HG03175 (cell line): Measurements from ENCODE around the gene DIAPH2.

Experiments used
- ATAC-seq: cut with Tn5 transposase; IDR thresholded peaks from one replicate; pipeline ENCODE4 v1.9.1; 2021; ENCODE audit warnings: mild to moderate bottlenecking, moderate library complexity; ENCODE audit not compliant: unreplicated experiment

DIAPH2 gene

GRCh38 chrX:97030463-97030862 is 345.8 kb downstream of the DIAPH2 start:
- ATAC-seq = no peak

- ATAC-seq = no peak
Measured at GRCh38 chrX:97030947-97031346, 346.3 kb downstream of the DIAPH2 start.

- peak; percentile 92 for ATAC-seq
Measured at GRCh38 chrX:97039363-97040029, 354.9 kb downstream of the DIAPH2 start.

- ATAC-seq = no peak
Measured at GRCh38 chrX:97045470-97045869, 360.8 kb downstream of the DIAPH2 start.

- ATAC-seq = no peak
Measured at GRCh38 chrX:97046867-97047266, 362.2 kb downstream of the DIAPH2 start.

- no peak for ATAC-seq
Measured at GRCh38 chrX:97050392-97050791, 365.8 kb downstream of the DIAPH2 start.

- no peak for ATAC-seq
Measured at GRCh38 chrX:97057349-97057909, 372.8 kb downstream of the DIAPH2 start.

- ATAC-seq = no peak
Measured at GRCh38 chrX:97060020-97060419, 375.4 kb downstream of the DIAPH2 start.

- no peak for ATAC-seq
Measured at GRCh38 chrX:97065066-97065465, 380.4 kb downstream of the DIAPH2 start.

- ATAC-seq = no peak
Measured at GRCh38 chrX:97065973-97066372, 381.3 kb downstream of the DIAPH2 start.

GRCh38 chrX:97066381-97066780 is 381.7 kb downstream of the DIAPH2 start:
- ATAC-seq = no peak

GRCh38 chrX:97070346-97070745 is 385.7 kb downstream of the DIAPH2 start:
- no peak for ATAC-seq

- ATAC-seq = no peak
Measured at GRCh38 chrX:97074400-97074799, 389.8 kb downstream of the DIAPH2 start.

GRCh38 chrX:97089116-97089515 is 404.5 kb downstream of the DIAPH2 start:
- no peak for ATAC-seq

- no peak for ATAC-seq
Measured at GRCh38 chrX:97096385-97096784, 411.7 kb downstream of the DIAPH2 start.

- ATAC-seq = no peak
Measured at GRCh38 chrX:97102938-97103337, 418.3 kb downstream of the DIAPH2 start.

- no peak for ATAC-seq
Measured at GRCh38 chrX:97109730-97110129, 425.1 kb downstream of the DIAPH2 start.

- ATAC-seq = no peak
Measured at GRCh38 chrX:97117572-97117971, 432.9 kb downstream of the DIAPH2 start.

GRCh38 chrX:97119474-97120109 is 434.9 kb downstream of the DIAPH2 start:
- ATAC-seq = no peak

GRCh38 chrX:97123001-97123400 is 438.4 kb downstream of the DIAPH2 start:
- no peak for ATAC-seq

GRCh38 chrX:97126020-97126419 is 441.4 kb downstream of the DIAPH2 start:
- ATAC-seq = no peak

GRCh38 chrX:97132664-97133415 is 448.2 kb downstream of the DIAPH2 start:
- ATAC-seq = no peak
